HepG2 (cell line): ENCODE results near the gene SENP7. TPM values are rescaled to one million over a fixed set of nuclear protein-coding genes. Genes with fewer than 3 reads are reported as not detected.

Experiments used
- ATAC-seq: fragments of 200-7000 bp; cut with Tn5 transposase; 3 replicates; pipeline ENCODE4 v1.9.1; 2020; ENCODE audit warnings: mild to moderate bottlenecking, moderate library complexity
- BruUV-seq: library from RNA; stranded (reverse); fragments of 400-500 nt; replicated peaks from 2 replicates; lab custom pipeline; 2021; lab: Mats Ljungman, UMichigan
- CTCF ChIA-PET: fragments of 300-600 bp; formaldehyde crosslinking; extraction: SDS; loops from one replicate; lab custom pipeline; 2021; ENCODE audit warnings: low total read pairs, inconsistent platforms, low intra/inter-chr PET ratio; lab: Yijun Ruan, JAX
- POLR2A ChIA-PET: fragments of 350-600 bp; sonication (Branson Sonifier 250); formaldehyde crosslinking; loops from one replicate; lab custom pipeline; 2020; ENCODE audit warnings: antibody characterized with exemption, inconsistent platforms; lab: Yijun Ruan, JAX
- DNase-seq: peaks from one replicate; pipeline ENCODE4 v3.0.0-alpha.2; 2015; ENCODE audit warnings: low spot score
- FAIRE-seq: peaks from 3 replicates; lab custom pipeline; 2011; peaks lifted over from hg19 to GRCh38; lab: Jason Lieb, UNC
- H2AFZ ChIP-seq: one replicate; pipeline ENCODE4 v1.6.1; 2011; ENCODE audit warnings: low read length, inconsistent platforms
- H3K27ac ChIP-seq: fragments of 300-600 bp; 3 replicates; pipeline ENCODE4 v1.8.0; 2011; ENCODE audit warnings: mixed run types, mild to moderate bottlenecking, mixed read lengths, low read length, inconsistent platforms; ENCODE audit not compliant: insufficient read depth; ENCODE audit errors: extremely low read length
- H3K27me3 ChIP-seq, 2 experiments: fragments of 200-600 bp in 1 of 2; 2 replicates in 1 of 2; 3 replicates in 1 of 2; pipeline versions ENCODE4 v1.6.0 to v1.8.0; 2011; ENCODE audit warnings: low read length in 2 of 2, mild to moderate bottlenecking in 2 of 2, moderate library complexity in 2 of 2, inconsistent platforms in 1 of 2; ENCODE audit not compliant: insufficient read depth in 2 of 2, control insufficient read depth in 1 of 2
- H3K36me3 ChIP-seq, 2 experiments: fragments of 200-600 bp in 1 of 2; replicated peaks in 1 of 2; 2 replicates in 1 of 2; 3 replicates in 1 of 2; pipeline versions ENCODE4 v1.5.1 to v1.8.0; 2011; ENCODE audit warnings: low read length in 2 of 2, inconsistent platforms in 1 of 2; ENCODE audit not compliant: insufficient read depth in 2 of 2, control insufficient read depth in 1 of 2
- H3K4me1 ChIP-seq: 2 replicates; pipeline ENCODE4 v1.5.1; 2012; ENCODE audit warnings: low read length, inconsistent platforms; ENCODE audit not compliant: insufficient read depth
- H3K4me2 ChIP-seq: 2 replicates; pipeline ENCODE4 v1.6.0; 2011; ENCODE audit warnings: low read depth, low read length, inconsistent platforms
- H3K4me3 ChIP-seq, 3 experiments: fragments of 200-600 bp in 1 of 3; sonication (generic), shearing (Covaris generic) in 1 of 3; replicated peaks in 1 of 3; 2 replicates each; pipeline ENCODE4 v1.5.1; 2011 to 2016; ENCODE audit warnings: low read length in 3 of 3, inconsistent platforms in 2 of 3, low read depth in 2 of 3, mild to moderate bottlenecking in 2 of 3, control low read depth in 1 of 3, mixed read lengths in 1 of 3; ENCODE audit not compliant: insufficient read depth in 1 of 3
- H3K79me2 ChIP-seq: one replicate; pipeline ENCODE4 v1.6.1; 2011; ENCODE audit warnings: low read length, inconsistent platforms; ENCODE audit not compliant: insufficient read depth
- H3K9ac ChIP-seq: 2 replicates; pipeline ENCODE4 v1.6.0; 2011; ENCODE audit warnings: mild to moderate bottlenecking, low read depth, low read length, inconsistent platforms; ENCODE audit not compliant: insufficient read depth
- H3K9me3 ChIP-seq: 2 replicates; pipeline ENCODE4 v1.5.1; 2012; ENCODE audit warnings: mild to moderate bottlenecking, low read length
- H4K20me1 ChIP-seq: 2 replicates; pipeline ENCODE4 v1.6.0; 2011; ENCODE audit warnings: inconsistent platforms, mild to moderate bottlenecking, low read length, moderate library complexity; ENCODE audit not compliant: insufficient read depth
- CENPX ChIP-seq: sonication (generic); formaldehyde crosslinking; IDR thresholded peaks from 2 replicates; pipeline ENCODE4 v1.9.0; 2021; ENCODE audit warnings: mild to moderate bottlenecking, missing genetic modification reagents, moderate library complexity
- HNRNPL ChIP-seq: fragments of 200-400 bp; formaldehyde crosslinking; IDR thresholded peaks from 2 replicates; pipeline ENCODE4 v1.6.1; 2017; ENCODE audit warnings: mild to moderate bottlenecking, low read depth, low read length
- IRF9 ChIP-seq: sonication (generic); formaldehyde crosslinking; IDR thresholded peaks from 2 replicates; pipeline ENCODE4 v1.8.0; 2022; ENCODE audit warnings: missing genetic modification reagents, mild to moderate bottlenecking, borderline replicate concordance
- PRPF4 ChIP-seq: fragments of 200-400 bp; formaldehyde crosslinking; IDR thresholded peaks from 2 replicates; pipeline ENCODE4 v1.6.1; 2016; ENCODE audit warnings: low read length, low read depth; ENCODE audit not compliant: poor library complexity, severe bottlenecking
- REL ChIP-seq: sonication (generic); formaldehyde crosslinking; conservative IDR thresholded peaks from 2 replicates; pipeline ENCODE4 v1.8.0; 2022; ENCODE audit warnings: mild to moderate bottlenecking, missing genetic modification reagents, moderate library complexity
- in situ Hi-C: cut with HindIII; loops from 2 replicates; pipeline ENCODE4 v1.10.0; 2017; ENCODE audit warnings: low pct_unique_long_range_greater_than_20kb; ENCODE audit not compliant: extremely low pct_ligation_motif_present
- intact Hi-C: fragments of 100-400 bp; cut with micrococcal nuclease; formaldehyde crosslinking; loops from one replicate; pipeline ENCODE4 v1.10.0; 2022; ENCODE audit not compliant: unreplicated experiment
- polyA plus RNA-seq, 8 experiments: library from polyadenylated mRNA; depleted of rRNA in 3 of 8; stranded (reverse) in 7 of 8; unstranded in 1 of 8; fragments of >200 nt; fragmentation: Illumina TruSeq in 4 of 8; extraction: Trizol in 4 of 8; gene quantifications; 2 replicates each; pipeline versions ENCODE4 v1.2.1 to v1.2.3, GENCODE V29; 2011 to 2016; ENCODE audit warnings: low read depth in 4 of 8, missing spikeins in 1 of 8, mixed read lengths in 1 of 8; ENCODE audit not compliant: insufficient read depth in 1 of 8
- total RNA-seq, 5 experiments: library from RNA; depleted of rRNA; stranded (reverse); fragments of >200 nt; fragmentation: Illumina TruSeq; extraction: Trizol; gene quantifications; 2 replicates each; pipeline ENCODE4 v1.2.3, GENCODE V29; 2016; ENCODE audit warnings: low read depth in 1 of 5
- TF ChIP-seq, protein P1 (sequence below): sonication (generic); formaldehyde crosslinking; IDR thresholded peaks from 2 replicates; pipeline ENCODE4 v1.4.0; 2020; ENCODE audit warnings: missing genetic modification reagents, low read depth, mild to moderate bottlenecking, borderline replicate concordance
- TF ChIP-seq, protein P2 (sequence below): sonication (generic); formaldehyde crosslinking; IDR thresholded peaks from 2 replicates; pipeline ENCODE4 v1.9.0; 2021; ENCODE audit warnings: missing genetic modification reagents, mild to moderate bottlenecking, borderline replicate concordance
- TF ChIP-seq, protein P3 (sequence below): sonication (generic); formaldehyde crosslinking; IDR thresholded peaks from 2 replicates; pipeline ENCODE4 v1.5.0; 2020; ENCODE audit warnings: missing genetic modification reagents

SENP7 gene
- total and polyA plus RNA-seq, 2 of the 13 experiments (the other 11 are each of a cell fraction or from before 2014, with no cell fraction given) = 9.1 to 10.3 TPM

- H3K79me2 ChIP-seq = no peaks in the 10 kb centered on the region
- no peaks in the 10 kb centered on the region for H3K36me3 ChIP-seq
- no TSS peak for BruUV-seq
- DNase-seq (no peak), FAIRE-seq (no peak), ATAC-seq (no peak)
- no peaks in the 10 kb centered on the region for H4K20me1 ChIP-seq
- H3K9me3 ChIP-seq = no peaks in the 10 kb centered on the region
- in situ Hi-C loops = no loop called here
- POLR2A ChIA-PET = no interaction called here
- no peak overlapping the region for H3K27ac ChIP-seq
- no peak overlapping the region for H3K4me2 ChIP-seq
- H3K9ac ChIP-seq = no peak overlapping the region
- no peaks in the 10 kb centered on the region for H3K27me3 ChIP-seq
- H3K4me3 ChIP-seq = no peak overlapping the region
- CTCF ChIA-PET = no interaction called here
- no peak overlapping the region for H2AFZ ChIP-seq
- TF ChIP-seq IRF9 = no peak
- TF ChIP-seq HNRNPL = no peak
- TF ChIP-seq REL (CRISPR knock-in tag) = no peak
- TF ChIP-seq, protein P1, sequence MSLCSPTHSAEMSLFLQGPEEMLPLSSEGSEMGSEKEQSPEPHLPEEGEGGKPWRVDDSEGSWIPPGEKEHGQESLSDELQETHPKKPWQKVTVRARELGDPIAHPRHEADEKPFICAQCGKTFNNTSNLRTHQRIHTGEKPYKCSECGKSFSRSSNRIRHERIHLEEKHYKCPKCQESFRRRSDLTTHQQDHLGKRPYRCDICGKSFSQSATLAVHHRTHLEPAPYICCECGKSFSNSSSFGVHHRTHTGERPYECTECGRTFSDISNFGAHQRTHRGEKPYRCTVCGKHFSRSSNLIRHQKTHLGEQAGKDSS (CRISPR knock-in tag) = no peak
- TF ChIP-seq, protein P2, sequence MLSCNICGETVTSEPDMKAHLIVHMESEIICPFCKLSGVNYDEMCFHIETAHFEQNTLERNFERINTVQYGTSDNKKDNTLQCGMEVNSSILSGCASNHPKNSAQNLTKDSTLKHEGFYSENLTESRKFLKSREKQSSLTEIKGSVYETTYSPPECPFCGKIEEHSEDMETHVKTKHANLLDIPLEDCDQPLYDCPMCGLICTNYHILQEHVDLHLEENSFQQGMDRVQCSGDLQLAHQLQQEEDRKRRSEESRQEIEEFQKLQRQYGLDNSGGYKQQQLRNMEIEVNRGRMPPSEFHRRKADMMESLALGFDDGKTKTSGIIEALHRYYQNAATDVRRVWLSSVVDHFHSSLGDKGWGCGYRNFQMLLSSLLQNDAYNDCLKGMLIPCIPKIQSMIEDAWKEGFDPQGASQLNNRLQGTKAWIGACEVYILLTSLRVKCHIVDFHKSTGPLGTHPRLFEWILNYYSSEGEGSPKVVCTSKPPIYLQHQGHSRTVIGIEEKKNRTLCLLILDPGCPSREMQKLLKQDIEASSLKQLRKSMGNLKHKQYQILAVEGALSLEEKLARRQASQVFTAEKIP (CRISPR knock-in tag) = no peak
- TF ChIP-seq PRPF4 = no peak
- no peak for TF ChIP-seq CENPX (CRISPR knock-in tag)
- TF ChIP-seq, protein P3, sequence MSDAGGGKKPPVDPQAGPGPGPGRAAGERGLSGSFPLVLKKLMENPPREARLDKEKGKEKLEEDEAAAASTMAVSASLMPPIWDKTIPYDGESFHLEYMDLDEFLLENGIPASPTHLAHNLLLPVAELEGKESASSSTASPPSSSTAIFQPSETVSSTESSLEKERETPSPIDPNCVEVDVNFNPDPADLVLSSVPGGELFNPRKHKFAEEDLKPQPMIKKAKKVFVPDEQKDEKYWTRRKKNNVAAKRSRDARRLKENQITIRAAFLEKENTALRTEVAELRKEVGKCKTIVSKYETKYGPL (CRISPR knock-in tag) = no peak
- intact Hi-C loops = no loop called here
- no peaks in the 10 kb centered on the region for H3K4me1 ChIP-seq
Measured at GRCh38 chr3:101292027-101292426, 221.0 kb downstream of the SENP7 start.
